Thyroid gland (tissue), 4 donors: ENCODE data around the gene ZBTB25.
A peak's percentile ranks its signal among the peaks of the same experiment; 100 is the strongest.

ENCODE experiments used
- POLR2A ChIP-seq, 2 donors: fragments of 450-650 bp; IDR thresholded peaks; one replicate each; pipeline ENCODE4 v1.6.1; 2017; ENCODE audit warnings: antibody characterized with exemption in 2 of 2, mild to moderate bottlenecking in 2 of 2, moderate library complexity in 1 of 2
- TF ChIP-seq, protein P1 (sequence below), 6 experiments: fragments of 200-600 bp in 3 of 6; fragments of 450-650 bp in 3 of 6; sonication (generic) in 3 of 6; IDR thresholded peaks; one replicate each; pipeline ENCODE4 v1.5.1; 2016 to 2019; ENCODE audit warnings: antibody characterized with exemption in 6 of 6, mild to moderate bottlenecking in 2 of 6, inconsistent platforms in 1 of 6, moderate library complexity in 1 of 6

DNA sequence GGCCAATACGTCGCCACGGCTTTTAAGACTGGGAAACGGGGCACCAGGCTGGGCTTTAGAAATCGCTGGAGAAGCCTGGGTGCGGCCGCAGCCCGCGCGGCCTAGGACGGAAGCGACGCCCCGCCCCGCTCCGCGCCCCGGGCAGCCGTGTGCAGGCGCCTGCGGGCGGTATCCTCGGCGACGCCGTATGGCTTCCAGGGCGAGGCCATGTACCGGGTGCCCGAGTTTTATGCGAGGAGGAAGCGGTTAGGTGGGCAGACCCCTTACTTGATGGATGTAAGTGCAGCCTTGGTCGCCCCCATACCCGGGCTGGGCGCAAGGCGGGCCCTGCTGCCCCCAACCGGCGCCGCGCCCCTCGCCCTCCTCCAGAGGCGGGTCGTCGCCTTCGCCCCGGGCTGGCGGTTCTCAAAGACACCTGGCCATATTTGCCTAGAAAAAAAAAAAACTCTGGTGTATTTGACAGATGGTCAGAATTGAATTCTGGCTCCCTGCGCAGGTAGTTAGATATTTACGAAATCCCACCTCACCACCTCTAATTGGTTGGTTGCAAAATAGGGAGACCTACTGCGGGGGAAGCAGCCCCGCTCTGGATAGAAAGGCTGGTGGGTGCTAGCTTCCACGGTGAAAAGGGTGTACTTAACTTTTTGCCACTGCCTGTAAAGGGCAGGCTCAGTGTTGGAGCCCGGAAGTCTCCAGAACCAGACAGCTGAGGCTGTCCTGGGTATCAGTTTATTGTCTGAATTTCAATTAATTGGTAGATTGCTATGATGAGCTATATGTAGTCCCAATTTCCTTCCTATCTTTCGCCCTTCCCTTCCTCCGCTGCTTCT lies 46.4 kb upstream of the ZBTB25 start, which contains the start of gene PPP1R36:
- TF ChIP-seq, protein P1, sequence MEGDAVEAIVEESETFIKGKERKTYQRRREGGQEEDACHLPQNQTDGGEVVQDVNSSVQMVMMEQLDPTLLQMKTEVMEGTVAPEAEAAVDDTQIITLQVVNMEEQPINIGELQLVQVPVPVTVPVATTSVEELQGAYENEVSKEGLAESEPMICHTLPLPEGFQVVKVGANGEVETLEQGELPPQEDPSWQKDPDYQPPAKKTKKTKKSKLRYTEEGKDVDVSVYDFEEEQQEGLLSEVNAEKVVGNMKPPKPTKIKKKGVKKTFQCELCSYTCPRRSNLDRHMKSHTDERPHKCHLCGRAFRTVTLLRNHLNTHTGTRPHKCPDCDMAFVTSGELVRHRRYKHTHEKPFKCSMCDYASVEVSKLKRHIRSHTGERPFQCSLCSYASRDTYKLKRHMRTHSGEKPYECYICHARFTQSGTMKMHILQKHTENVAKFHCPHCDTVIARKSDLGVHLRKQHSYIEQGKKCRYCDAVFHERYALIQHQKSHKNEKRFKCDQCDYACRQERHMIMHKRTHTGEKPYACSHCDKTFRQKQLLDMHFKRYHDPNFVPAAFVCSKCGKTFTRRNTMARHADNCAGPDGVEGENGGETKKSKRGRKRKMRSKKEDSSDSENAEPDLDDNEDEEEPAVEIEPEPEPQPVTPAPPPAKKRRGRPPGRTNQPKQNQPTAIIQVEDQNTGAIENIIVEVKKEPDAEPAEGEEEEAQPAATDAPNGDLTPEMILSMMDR (IDR thresholded peaks at IDR 0.05): peak in 1 of 6 experiments; percentile 6
- no peak for TF ChIP-seq POLR2A (IDR thresholded peaks at IDR 0.05)
